DLD1 (cell line): ENCODE measurements around the gene C3orf18.

Experiments
- in situ Hi-C: cut with HindIII; loops from 2 replicates; pipeline ENCODE4 v1.10.0; 2017; ENCODE audit warnings: low sequenced_read_pairs

C3orf18 gene

DNA sequence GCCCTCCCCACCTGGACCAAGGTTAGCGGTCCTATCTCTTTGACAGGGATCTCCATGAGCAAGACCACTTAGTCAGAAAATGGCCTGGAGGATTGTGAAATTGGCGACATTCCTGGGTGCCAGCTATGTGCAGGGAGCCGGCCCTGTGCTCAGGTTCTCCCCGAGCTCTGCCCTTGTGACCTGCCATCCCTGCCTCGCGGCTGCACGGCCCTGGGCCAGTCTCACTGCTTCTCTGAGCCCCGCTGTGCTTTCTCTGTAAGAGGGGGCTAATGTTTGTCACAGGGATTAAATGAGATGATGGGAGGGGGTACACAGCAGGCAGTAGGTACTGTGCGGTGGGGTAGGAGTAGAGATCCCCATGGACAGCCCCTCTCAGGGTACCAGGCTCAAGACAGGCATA is 14.9 kb downstream of the C3orf18 start:
- in situ Hi-C loops = no loop called here

DNA sequence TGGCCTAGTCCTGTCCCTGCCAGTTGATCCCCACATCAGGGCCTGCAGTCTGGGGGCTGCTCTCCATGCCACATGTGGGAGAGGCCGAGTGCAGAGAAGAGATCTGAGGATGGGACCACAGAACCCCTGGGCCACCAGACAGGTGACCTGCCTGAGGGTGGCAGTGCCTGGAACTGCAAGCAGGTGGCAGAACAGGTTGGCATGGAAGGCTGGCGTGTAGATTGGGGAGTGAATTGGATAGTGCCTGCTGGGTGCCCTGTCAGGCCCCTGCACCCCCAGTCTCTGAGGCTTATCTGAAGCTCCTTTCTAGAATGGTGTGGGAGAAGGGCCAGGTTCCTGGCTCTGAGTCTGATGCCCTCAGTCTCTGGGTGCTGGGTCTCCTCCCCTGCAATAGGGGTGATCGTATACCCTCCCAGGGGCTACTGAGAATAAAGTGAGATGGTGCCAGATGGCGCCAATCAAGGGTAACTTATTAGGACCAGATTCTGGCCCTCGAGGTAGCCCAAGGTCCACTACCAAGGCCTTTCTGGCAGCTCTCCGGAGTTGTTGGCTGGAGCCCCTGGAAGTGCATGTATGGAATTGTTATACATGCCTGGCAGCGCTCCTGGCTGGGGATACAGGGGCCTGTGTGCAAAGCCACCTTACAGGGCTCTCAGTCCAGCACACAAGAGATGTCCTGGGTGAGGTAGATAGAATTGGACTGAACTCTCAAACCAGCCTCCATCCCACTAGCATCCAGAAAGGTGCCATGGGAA is 15.7 kb downstream of the C3orf18 start:
- in situ Hi-C loops = no loop called here

DNA sequence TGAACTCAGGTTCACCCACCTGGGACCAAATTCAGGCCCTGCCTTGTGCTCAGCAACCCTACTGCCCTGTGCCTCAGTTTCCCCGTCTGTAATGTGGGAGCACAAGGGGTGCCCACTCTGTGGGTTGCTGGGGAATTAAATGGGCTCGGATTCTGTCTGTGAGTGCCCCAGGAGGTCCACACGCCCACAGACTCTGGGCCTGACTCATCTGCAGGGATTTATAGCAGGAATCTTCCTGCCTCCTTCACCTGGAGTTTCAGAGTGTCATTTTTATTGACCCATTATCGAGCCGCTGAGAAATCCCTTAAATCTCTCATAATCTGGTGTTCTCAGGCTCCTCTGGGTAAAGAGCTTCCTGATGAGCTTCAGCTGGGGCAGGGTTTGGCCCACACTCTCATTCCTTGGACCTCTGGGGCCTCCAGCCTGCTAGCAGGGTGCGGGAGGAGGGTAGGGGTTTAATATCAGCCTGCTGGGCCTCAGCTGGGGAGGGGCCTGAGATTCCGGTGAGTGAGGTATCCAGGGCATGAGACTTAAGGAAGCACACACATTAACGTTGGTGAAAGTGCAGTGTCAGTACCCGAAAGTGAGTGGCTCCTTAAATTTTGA is 16.4 kb downstream of the C3orf18 start:
- in situ Hi-C loops = no loop called here

DNA sequence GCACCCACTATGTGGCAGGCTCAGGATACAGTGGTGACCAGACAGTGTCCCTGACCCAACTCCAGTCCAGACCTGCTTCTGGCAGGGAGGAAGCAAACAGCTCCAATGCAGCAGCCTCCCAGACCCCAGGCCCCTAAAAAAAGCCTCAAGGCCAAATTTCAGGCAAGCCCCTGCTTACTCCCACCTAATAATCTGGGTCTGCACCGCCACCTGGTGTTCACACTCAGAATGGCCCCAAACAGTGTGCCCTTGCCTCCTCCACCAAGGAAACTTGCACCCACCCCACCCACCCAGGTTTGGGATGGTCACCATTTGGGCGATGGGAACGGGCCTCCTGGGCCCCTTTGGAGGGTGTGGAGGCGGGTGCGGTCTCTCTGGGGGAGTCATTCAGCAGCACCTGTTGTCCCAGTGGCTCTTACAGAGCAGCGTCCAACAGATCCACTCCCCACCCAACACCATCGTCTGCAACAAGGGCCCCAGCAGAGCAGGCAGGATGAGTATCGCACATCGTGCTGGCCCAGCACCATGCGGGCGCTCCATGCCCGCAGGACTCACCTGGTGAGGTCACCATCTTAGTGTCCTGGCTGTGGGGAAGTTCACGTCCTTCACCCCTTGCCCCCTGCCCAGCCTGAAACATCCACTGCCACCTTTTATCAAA is 17.3 kb downstream of the C3orf18 start:
- in situ Hi-C loops = no loop called here

DNA sequence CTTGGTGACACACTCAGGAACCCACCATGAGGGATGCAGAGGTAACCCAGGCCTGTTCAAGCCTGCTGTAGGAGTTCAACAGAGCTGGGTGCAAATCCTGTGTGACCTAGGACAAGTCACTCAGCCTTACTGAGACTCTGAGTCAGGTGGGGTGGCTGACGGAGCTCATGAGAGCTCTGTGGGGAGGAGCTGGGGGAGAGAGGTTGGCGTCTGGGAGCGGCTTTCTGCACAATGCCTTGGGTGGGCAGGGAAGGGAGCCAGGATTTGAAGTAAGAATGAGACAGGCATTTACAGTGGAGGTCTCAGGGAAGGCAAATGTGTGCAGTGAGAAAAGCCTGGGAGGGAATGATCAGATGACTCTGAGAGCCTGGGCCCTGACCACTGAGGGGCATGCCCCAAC is 18.3 kb downstream of the C3orf18 start:
- in situ Hi-C loops = no loop called here

DNA sequence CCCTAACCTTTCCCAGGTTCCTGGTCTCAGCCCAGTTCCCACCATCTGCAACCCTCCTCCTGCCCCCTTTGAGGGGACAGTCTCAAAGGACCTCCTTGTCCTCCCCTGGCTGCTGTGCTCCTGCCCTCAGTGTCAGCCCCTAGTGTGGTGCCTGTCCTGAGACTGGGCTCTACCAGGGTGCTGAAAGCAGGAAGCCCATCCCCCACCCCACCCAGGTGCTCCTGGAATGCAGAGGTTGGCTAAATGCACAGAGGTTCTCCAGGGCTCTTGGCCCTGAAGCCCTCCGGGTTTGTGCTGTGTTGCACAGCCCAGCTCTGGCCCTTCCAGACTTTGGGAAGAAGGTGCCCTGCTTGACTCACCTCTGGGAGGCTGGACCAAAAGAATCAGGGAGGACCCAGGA is 21.8 kb downstream of the C3orf18 start:
- in situ Hi-C loops = no loop called here

DNA sequence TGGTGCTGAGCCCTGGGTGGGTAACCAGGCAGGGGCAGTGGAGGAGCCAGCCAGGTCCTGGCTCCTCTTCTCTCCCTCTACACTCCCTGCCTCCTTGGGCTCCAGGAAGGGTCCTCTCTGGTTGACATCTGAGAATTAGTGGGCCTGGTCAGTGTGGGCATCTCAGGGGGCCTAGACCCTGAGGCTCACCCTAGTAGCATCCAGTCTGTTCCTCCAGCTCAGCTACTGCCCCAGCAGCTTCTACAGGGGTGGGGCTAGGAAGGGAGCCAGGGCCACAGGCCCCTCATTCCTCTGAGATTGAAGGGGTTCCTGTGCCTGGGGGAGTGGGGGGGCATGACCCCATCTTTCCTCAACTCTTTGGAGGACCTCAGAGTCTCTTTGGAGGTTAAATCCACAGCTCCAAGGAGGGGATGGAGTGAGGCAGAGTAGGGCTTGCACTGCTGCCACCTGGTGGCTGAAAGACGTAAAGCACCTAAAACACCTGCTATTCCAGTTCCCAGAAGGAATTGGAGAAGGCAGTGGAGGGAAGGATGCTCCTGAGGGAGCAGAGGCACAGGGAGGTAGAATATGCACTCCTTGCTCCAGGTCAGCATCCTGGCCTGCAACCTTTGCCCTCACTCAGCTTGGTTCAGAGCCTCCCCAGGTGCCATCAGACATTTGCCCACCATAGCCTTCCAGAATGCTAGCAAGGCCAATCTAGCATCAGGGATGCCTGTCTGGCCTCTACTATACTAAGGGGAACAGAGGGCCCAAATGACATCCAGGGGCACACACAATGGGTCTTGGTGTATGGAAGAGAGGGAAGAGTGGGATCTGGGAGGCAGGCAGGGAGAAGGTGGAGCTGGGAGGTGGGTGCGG is 25.1 kb downstream of the C3orf18 start:
- in situ Hi-C loops = no loop called here

DNA sequence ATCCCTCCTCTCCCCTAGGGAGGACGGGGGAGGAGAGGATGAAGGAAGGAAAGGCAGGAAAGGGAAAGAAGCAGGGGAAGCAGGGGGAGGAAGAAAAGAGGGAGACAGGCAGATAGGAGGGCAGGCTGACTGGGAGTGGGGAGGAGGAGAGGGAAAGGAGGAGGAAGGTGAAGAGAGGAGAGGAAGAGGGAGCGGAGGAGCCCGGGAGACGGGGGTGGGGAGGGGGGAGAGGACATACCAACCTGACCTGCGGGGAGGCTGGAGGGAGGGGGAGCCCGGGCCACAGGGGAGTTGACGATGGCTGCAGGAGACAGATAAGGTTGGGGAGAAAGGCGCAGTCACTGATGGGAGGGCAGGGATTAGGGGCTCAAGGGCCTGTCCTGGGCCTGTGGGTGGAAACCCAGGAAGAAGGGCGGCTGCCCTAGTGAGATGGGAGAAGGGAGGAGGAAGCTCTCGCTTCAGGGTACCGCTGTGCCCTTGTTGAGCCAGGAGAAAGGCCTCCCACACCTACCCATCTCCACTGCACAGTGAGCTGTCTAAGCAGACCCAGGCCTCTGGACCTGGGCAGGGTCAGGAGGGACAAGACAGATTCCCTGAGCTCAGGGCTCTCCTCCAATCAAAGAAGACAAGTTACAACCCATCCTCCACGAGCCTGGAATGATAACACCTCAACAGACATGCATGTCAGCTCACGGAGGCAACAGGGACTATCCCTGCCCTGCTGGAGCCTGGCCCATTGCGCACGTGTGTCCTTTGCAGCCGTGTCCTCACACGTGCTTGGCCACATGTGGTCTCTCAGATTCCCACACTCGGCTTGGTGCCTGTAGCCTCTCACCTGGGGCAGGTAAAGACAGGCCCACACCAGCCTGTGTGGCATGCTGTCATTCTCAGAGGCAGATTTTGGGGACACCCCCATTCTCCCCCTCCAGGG is 27.9 kb downstream of the C3orf18 start:
- in situ Hi-C loops = loop anchor here (10.0 kb wide), 1 partner anchor 115 kb away; no protein-coding TSS in a partner anchor

DNA sequence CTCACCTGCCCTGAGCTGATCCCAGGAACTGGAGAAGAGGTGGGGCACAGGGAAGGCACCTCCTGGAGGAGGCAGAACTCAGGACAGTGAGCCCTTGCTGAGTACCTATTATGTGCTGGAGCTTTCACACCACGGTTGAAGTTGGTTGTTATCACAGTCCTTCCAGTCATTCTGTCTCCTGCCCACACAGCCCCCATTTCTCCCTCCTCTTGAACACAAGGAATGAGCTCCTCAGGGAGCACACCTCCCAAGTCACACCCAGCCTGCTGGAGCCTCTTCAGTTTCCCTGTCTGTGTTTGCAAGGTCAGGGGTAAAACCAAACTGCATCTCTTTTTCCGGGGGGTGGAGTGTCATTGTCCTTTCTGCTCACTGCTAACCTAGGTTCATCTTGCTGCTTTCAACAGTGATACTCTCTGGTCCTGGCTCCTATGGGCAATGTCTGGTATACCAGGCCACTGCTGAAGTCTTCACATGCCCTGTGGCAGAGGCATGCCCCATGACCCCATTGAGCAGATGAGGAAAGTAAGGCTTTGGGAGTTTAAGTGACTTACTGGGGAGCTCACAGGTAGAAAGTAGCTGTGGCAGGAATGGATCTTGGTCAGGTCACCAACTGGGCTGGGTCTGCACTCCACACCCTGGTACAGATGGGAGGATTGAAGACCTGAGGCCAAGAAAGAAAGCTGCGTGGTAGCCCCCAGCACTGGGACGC is 30.0 kb downstream of the C3orf18 start:
- in situ Hi-C loops = loop anchor here (10.0 kb wide), 1 partner anchor 113 kb away; no protein-coding TSS in a partner anchor

DNA sequence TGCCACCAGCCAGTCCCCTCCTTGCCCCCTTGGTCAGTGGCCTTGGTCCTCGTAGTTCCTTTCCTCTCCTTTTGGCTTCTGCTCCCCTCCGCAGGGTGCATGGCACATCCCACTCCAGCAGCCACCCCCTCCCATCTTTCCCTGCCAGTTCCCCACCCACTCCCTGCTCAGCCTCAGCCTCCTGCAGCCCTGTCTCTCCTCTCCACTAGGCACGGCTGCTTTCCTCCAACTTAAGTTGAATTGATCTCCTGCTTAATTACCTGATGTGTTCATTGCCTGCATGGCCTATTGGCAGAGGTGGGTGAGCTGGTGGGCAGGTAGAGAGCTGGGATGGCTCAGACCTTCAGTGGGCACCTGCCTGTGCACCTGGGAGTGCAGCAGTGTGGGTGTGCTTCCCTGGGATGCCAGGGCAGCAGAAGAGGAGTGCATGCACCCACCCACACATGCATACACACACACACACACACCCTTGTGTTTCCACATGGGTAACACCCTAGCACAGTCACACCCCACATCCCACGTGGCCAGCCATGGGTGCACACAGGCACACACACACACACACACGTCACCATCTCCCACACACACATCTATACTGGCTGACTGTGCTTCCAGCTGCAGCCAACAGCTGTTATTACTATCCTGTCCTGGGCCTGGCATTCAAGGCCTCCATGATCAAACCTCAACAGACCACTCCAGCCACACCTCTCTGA is 30.9 kb downstream of the C3orf18 start:
- in situ Hi-C loops = loop anchor here (10.0 kb wide), 1 partner anchor 112 kb away; no protein-coding TSS in a partner anchor

DNA sequence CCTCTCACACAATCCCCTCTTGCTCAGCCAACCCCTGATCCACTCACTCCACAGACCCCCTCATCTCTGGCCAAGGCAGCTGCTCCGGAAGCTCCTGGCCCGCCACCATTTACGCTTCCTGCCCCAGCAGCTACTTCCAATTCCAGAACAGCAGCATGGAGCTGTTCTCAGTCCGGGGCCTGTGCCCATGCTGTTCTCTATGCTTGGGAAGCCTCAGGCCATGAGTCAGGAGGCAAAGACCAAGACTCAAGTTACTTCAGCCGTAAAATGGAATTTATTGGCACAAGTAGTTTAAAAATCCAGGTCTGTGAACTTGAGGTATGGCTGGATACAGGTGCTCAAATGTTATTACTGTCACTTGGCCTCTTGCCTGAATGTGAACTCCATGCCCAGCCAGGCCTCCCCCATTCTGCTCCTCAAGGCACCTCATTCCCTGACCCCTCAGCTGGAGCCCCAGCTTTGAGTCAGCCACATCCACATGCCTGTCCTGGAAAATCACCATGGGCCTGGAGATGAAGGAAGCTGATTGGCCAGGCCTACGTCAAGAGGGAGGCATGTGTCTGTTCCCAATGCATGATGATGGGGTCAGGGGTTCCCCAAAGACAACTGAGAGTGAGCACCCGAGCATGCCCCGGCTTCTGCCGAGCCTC is 32.7 kb downstream of the C3orf18 start:
- in situ Hi-C loops = loop anchor here (10.0 kb wide), 1 partner anchor 110 kb away; no protein-coding TSS in a partner anchor

DNA sequence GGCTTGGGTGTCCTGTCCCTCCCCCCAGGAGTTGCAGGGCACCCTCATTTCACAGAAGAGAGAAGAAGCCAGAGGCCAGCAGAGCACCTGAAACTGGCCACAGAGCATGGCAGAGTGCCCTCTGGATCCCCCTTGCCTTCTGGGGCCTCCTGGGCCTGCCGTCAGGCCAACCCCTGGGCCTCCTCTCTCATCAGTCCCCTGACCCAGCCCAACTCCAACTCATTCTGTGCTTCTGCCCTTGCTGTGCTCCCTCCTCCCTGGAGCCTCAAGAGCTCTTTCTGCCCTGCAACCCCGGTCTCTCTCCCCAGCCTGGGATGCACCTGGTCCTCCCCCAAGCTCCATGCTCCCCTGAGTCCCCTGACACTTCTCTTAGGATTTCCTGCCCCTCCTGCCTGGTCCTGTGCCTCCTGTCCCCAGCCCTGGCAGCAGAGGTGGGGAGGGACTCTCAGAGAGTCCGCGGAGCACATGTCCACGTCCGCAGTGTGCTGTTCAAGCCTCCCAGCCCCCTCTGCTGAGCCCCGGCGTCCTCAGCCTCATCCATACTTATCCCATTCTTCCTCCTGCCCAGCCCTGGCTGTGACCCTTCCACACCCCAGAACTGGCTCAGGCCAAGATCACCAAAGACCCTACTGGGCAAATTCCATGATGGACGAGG is 33.6 kb downstream of the C3orf18 start:
- in situ Hi-C loops = loop anchor here (10.0 kb wide), 1 partner anchor 109 kb away; no protein-coding TSS in a partner anchor

DNA sequence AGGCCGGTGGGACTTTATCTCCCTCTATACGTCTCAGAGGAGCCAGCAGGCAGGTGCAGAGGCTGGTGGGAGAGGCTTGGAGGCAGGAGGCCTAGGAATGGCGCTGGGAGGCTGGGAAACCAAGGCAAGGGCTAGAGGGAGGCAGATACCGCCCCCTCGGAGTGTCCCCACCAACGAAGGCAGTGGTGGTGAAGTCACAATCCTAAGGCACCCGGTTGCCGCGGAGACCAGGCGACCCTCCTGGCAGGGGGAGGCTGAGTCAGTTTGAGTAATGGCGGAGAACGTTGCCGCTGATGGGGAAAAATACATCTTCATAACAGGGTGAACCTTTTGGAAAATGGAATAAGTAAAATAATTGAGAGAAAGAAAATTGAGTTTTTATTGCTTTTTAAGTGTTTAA is 34.2 kb downstream of the C3orf18 start:
- in situ Hi-C loops = loop anchor here (10.0 kb wide), 1 partner anchor 109 kb away; no protein-coding TSS in a partner anchor

DNA sequence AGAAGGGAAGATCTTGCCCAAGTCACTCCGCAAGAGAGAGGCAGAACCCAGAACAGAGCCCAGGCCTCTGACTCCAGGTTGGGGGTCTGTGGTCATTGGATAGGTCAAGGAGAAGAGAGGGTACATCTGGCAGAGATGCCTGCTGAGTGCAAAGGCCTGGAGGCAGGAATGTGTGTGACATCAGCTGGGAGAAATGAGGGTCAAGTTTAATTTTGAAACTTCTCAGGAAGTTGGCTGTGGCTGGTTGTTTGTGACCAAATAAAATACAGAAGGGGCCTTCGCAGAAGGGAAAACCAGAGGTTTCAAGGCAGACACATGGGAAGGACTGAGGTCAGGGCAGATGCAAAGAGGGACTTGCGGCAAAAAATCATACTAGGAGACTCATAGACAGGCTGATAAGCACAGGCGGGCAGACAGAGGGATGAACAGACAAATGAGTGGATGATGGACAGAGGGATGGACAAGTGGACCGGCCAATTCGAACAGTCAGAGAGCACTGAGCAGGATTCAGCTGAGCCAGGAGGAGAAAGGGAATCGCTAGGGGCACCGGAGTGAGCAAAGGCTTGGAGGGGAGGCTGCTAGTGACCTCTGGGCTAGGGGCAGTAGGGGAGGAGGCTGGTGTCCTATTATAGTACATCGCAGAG is 35.4 kb downstream of the C3orf18 start:
- in situ Hi-C loops = loop anchor here (10.0 kb wide), 1 partner anchor 107 kb away; no protein-coding TSS in a partner anchor

DNA sequence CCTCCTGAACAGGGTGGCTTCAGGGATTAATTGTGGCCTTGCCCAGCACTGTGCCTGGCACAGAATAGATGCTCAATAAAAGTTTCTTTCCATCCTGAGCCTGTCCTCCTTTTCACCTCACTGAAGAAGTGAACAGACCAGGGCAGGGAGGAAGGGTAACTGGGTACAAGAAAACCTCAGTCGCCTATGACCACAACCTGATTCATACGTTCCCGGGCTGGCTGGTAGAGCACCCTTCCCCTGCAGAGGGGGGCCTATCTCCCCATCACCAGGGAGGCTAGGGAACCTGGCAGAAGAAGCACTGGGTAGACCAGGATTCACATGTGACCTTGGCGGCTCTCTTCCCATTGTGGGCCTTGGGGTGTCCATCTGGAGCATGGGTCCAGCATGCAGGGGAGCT is 36.3 kb downstream of the C3orf18 start:
- in situ Hi-C loops = loop anchor here (10.0 kb wide), 1 partner anchor 106 kb away; no protein-coding TSS in a partner anchor
